Nephron (organoid): Measurements from ENCODE around the gene TNFRSF25.
"Not testable (repeated sequence)": the region's sequence is repeated elsewhere in the genome, so short reads cannot be mapped to it uniquely, and the experiment has no call there.

ENCODE experiments used
- H3K27ac Mint-ChIP-seq, 3 experiments: 2 replicates each; pipeline ENCODE4 v1.8.0; 2020; ENCODE audit warnings: mixed read lengths in 3 of 3, mild to moderate bottlenecking in 2 of 3, moderate library complexity in 1 of 3
- H3K27me3 Mint-ChIP-seq: 2 replicates; pipeline ENCODE4 v1.8.0; 2021; ENCODE audit warnings: low read depth, mild to moderate bottlenecking, moderate library complexity, mixed read lengths
- H3K36me3 Mint-ChIP-seq: 2 replicates; pipeline ENCODE4 v1.8.0; 2020; ENCODE audit warnings: low read depth, mixed read lengths
- H3K4me1 Mint-ChIP-seq: 2 replicates; pipeline ENCODE4 v1.8.0; 2020; ENCODE audit warnings: mixed read lengths
- H3K4me3 Mint-ChIP-seq, 3 experiments: 2 replicates each; pipeline ENCODE4 v1.8.0; 2020; ENCODE audit warnings: mild to moderate bottlenecking in 3 of 3, mixed read lengths in 3 of 3, moderate library complexity in 2 of 3
- H3K9me3 Mint-ChIP-seq: 2 replicates; pipeline ENCODE4 v1.8.0; 2020; ENCODE audit warnings: mixed read lengths
- TF ChIP-seq, protein P1 (sequence below), 3 experiments: fragments of 200-600 bp; sonication (generic); IDR thresholded peaks; one replicate each; pipeline ENCODE4 v1.5.0; 2021; ENCODE audit warnings: antibody characterized with exemption in 3 of 3; ENCODE audit not compliant: unreplicated experiment in 3 of 3

The TNFRSF25 gene

DNA sequence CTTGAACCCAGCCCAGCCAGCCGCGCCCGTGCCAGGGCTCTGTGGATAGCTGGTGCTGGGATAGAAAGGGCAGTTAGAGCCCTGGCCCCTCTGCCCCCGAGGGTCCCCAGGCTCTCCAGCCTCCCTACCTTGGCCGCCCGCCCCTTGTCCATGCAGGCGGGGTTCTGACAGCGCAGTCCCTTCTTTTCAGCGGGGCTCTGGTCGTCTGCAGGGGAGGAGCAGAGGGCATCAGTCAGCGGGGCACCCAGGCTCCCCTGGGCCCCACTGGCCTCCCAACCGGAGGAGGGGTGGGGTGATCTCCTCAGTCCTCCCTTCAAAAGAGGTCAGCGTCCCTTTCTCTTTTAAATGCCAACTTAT, 30.4 kb upstream of the TNFRSF25 start:
- peaks cover 33% of the 10 kb centered on the region for H3K4me1 Mint-ChIP-seq
- no peaks in the 10 kb centered on the region for H3K9me3 Mint-ChIP-seq
- no peaks in the 10 kb centered on the region for H3K36me3 Mint-ChIP-seq
- peak overlapping the region; percentile 79 to 87 (median 85) for H3K4me3 Mint-ChIP-seq
- TF ChIP-seq, protein P1, sequence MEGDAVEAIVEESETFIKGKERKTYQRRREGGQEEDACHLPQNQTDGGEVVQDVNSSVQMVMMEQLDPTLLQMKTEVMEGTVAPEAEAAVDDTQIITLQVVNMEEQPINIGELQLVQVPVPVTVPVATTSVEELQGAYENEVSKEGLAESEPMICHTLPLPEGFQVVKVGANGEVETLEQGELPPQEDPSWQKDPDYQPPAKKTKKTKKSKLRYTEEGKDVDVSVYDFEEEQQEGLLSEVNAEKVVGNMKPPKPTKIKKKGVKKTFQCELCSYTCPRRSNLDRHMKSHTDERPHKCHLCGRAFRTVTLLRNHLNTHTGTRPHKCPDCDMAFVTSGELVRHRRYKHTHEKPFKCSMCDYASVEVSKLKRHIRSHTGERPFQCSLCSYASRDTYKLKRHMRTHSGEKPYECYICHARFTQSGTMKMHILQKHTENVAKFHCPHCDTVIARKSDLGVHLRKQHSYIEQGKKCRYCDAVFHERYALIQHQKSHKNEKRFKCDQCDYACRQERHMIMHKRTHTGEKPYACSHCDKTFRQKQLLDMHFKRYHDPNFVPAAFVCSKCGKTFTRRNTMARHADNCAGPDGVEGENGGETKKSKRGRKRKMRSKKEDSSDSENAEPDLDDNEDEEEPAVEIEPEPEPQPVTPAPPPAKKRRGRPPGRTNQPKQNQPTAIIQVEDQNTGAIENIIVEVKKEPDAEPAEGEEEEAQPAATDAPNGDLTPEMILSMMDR (IDR thresholded peaks at IDR 0.05; ENCODE audit: unreplicated experiment in 3 of 3): no peak
- peak overlapping the region in 1 of 3 experiments; percentile 62 for H3K27ac Mint-ChIP-seq
- H3K27me3 Mint-ChIP-seq: peaks cover 11% of the 10 kb centered on the region

DNA sequence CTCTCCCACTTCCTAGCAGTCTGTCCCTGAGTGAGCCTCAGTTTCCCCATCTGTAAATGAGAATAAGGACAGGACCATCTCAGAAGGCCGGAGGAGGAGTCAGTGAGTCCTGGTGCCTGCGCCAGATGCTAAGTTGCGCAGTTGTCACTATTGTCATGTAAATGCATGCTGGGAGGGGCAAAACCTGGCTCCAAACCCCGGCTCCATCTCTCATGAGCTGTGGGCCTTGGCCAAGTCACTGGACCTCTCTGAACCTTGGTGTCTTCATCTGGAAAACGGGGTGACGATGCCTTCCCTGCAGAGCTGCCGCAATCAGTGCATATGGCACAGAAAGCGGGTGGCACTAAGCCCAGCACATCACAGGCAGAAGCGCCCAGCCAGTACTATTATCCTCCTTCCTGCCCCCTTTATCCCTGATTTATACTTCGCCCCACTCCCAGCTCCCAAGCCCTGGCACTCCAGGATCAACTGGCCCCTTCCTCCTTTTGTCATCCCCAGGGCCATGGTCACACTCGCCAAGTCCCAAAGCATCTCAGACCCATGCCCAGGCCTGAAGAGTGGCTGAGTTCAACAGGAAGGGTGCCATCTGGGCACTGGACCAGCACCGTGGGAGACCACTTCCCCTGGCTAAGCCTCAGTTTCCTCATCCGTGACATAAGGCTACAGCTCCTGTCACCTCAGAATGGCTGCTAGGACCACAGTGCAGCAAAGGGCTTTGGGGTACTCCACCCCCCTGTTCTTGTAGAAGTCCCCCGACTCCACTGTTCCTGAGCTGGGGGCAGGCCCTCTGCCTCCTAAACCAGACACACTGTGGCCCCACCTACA, 29.8 kb upstream of the TNFRSF25 start:
- Mint-ChIP-seq H3K4me3 (peak overlapping the region; percentile 79 to 87 (median 85)), H3K9me3 (no peaks in the 10 kb centered on the region), H3K36me3 (no peaks in the 10 kb centered on the region), H3K27ac (peak overlapping the region in 1 of 3 experiments; percentile 21), H3K4me1 (peaks cover 27% of the 10 kb centered on the region), H3K27me3 (peaks cover 8% of the 10 kb centered on the region)
- TF ChIP-seq, protein P1 (IDR thresholded peaks at IDR 0.05; ENCODE audit: unreplicated experiment in 3 of 3): no peak

DNA sequence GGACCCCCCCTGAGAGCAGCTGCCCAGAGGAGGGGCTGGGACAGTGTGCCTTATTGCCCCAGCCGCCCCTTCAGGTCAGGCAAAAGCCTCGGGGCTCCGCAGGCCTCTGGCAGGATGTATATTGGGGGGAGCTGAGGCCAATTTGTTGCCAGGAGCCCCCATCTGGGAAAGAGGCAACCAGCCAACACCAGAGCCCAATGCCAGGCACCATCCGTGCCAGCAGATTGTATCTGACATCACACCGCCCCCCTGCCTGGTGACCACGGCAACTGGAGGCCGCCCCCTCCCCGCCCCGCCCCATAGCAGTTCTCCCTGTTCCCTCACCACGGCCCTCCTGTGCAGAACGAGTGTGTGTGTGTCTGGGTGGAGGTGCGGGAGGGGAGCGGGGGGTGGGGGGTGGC, 29.1 kb upstream of the TNFRSF25 start:
- peaks cover 6% of the 10 kb centered on the region for H3K27me3 Mint-ChIP-seq
- TF ChIP-seq, protein P1 (IDR thresholded peaks at IDR 0.05; ENCODE audit: unreplicated experiment in 3 of 3): no peak
- no peak overlapping the region for H3K27ac Mint-ChIP-seq
- no peaks in the 10 kb centered on the region for H3K36me3 Mint-ChIP-seq
- H3K9me3 Mint-ChIP-seq: no peaks in the 10 kb centered on the region
- no peak overlapping the region for H3K4me3 Mint-ChIP-seq
- H3K4me1 Mint-ChIP-seq: peaks cover 22% of the 10 kb centered on the region

DNA sequence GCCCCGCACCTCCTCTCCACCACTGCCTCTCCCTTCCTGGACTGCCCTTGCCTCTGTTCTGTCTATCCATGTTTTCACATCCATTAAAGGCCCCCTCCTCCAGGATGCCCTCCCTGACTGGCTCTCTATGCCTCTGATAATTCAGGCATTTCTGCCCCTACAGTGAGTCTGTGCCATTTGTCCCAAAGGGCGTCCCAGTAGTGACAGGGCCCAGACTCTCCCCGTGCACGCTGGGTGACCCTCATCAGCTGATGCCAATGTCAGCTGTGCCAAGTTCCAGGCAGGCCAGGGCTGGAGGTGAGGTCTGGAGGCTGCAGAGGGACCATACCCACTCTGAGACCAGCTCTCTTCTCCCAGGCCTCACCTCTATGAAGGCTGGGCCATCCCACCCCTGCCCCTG, 28.7 kb upstream of the TNFRSF25 start:
- Mint-ChIP-seq H3K9me3 (no peaks in the 10 kb centered on the region), H3K27ac (no peak overlapping the region), H3K36me3 (no peaks in the 10 kb centered on the region), H3K27me3 (peaks cover 6% of the 10 kb centered on the region), H3K4me1 (peaks cover 19% of the 10 kb centered on the region), H3K4me3 (peak overlapping the region in 1 of 3 experiments; percentile 7)
- TF ChIP-seq, protein P1 (IDR thresholded peaks at IDR 0.05; ENCODE audit: unreplicated experiment in 3 of 3): no peak

DNA sequence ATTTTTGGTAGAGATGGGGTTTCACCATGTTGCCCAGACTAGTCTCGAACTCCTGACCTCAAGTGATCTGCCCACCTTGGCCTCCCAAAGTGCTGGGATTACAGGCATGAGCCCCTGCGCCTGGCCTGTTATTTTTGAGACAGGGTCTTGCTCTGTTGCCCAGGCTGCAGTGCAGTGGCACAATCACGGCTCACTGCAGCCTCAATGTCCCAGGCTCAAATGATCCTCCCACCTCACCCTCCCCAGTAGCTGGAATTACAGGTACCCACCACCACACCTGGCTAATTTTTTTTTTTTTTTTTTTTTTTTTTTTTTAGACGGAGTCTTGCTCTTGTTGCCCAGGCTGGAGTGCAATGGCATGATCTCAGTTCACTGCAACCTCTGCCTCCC, 27.9 kb upstream of the TNFRSF25 start:
- not testable (repeated sequence) for H3K9me3 Mint-ChIP-seq, H3K36me3 Mint-ChIP-seq, H3K27ac Mint-ChIP-seq, H3K27me3 Mint-ChIP-seq, H3K4me3 Mint-ChIP-seq
- peaks cover 13% of the 10 kb centered on the region for H3K4me1 Mint-ChIP-seq

DNA sequence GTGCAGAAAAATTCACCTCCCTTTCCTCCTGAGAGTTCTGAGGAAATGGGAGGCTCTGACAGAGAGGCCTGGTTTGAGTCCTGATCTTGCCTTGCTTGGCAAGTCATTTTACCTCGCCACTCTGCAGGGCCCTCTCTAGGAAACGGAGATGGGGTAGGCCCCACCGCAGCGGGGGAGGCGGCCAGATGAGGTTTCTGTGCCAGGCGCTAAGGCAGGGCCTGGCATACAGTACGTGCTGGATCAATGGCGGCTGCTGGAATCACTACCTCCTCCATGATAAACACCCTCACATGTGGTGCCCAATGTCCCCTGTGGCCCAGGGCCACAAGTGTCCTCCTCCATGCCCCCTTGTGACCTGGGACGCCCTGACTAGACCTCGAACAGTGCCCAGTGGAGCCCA, 26.0 kb upstream of the TNFRSF25 start:
- Mint-ChIP-seq H3K27me3 (peaks cover 12% of the 10 kb centered on the region), H3K9me3 (no peaks in the 10 kb centered on the region), H3K27ac (peak overlapping the region in 2 of 3 experiments; percentile 49 to 57), H3K4me1 (peaks cover 16% of the 10 kb centered on the region), H3K36me3 (no peaks in the 10 kb centered on the region), H3K4me3 (peak overlapping the region; percentile 80 to 83 (median 82))
- TF ChIP-seq, protein P1 (IDR thresholded peaks at IDR 0.05; ENCODE audit: unreplicated experiment in 3 of 3): no peak
